ENCODE data around the gene OCLN. TPM values are rescaled to one million over a fixed set of nuclear protein-coding genes. Genes with fewer than 3 reads are reported as not detected.

The OCLN gene
- total and polyA plus RNA-seq, 9 of the 15 experiments (the other 6 are each of a cell fraction or from before 2014, with no cell fraction given) = 0.05 to 0.29 (median 0.15) TPM

- ATAC-seq = no peak
- H3K9me1 ChIP-seq (ENCODE audit: control insufficient read depth, insufficient read depth, low read length) = no peaks in the 10 kb centered on the region
- no peak overlapping the region for H3K27ac ChIP-seq (ENCODE audit: extremely low read depth, low read depth, low read length)
- no peaks in the 10 kb centered on the region for H3K9me3 ChIP-seq (replicated peaks; ENCODE audit: control insufficient read depth, insufficient read depth, low read depth, low read length)
- H4K20me1 ChIP-seq (replicated peaks; ENCODE audit: control insufficient read depth, insufficient read depth, low read length) = no peaks in the 10 kb centered on the region
- H3K79me2 ChIP-seq (ENCODE audit: control insufficient read depth, insufficient read depth, low read length) = no peaks in the 10 kb centered on the region
- BruUV-seq (replicated peaks) = no TSS peak
- ChIA-PET CTCF (ENCODE audit: low intra/inter-chr PET ratio) (no interaction called here), POLR2A (no interaction called here)
- no peak for FAIRE-seq
- DNase-seq (ENCODE audit: extremely low read depth in 1 of 4, low spot score in 3 of 4) = no peak
- intact Hi-C loops (cut with micrococcal nuclease) = no loop called here
- H3K4me1 ChIP-seq (replicated peaks in 1 of 2; ENCODE audit: control insufficient read depth in 2 of 2, insufficient read depth in 2 of 2, low read length in 2 of 2) = no peaks in the 10 kb centered on the region
- no peaks in the 10 kb centered on the region for H3K36me3 ChIP-seq (ENCODE audit: control insufficient read depth, insufficient read depth, low read length)
- no peak overlapping the region for H3K4me3 ChIP-seq
- no peak overlapping the region for H2AFZ ChIP-seq (ENCODE audit: low read depth, low read length)
- in situ Hi-C loops (cut with MboI) = no loop called here
- whole genome bisulfite sequencing (ENCODE audit: insufficient coverage, low coverage, missing lambda C conversion rate) = 26% methylated on average over 7 of the region's 7 CpGs
- no peak overlapping the region for H3K4me2 ChIP-seq (ENCODE audit: insufficient read depth, low read length)
- H3K9ac ChIP-seq (ENCODE audit: insufficient read depth in 1 of 2, low read depth in 2 of 2, low read length in 2 of 2) = no peak overlapping the region
- H3K27me3 ChIP-seq (ENCODE audit: control insufficient read depth in 2 of 2, insufficient read depth in 2 of 2, low read length in 2 of 2) = peaks cover 37 to 45% of the 10 kb centered on the region in 2 experiments
- TF ChIP-seq CEBPG (CRISPR knock-in tag; IDR thresholded peaks at IDR 0.05) (no peak), CEBPG (tag; conservative IDR thresholded peaks at IDR 0.05 in 1 of 2, IDR thresholded peaks at IDR 0.05 in 1 of 2) (peak in 1 of 2 experiments; percentile 41; a peak in 1 of 4 replicates), MYC (IDR thresholded peaks at IDR 0.05; ENCODE audit: low read depth, low read length) (no peak), MYC (CRISPR knock-in tag; IDR thresholded peaks at IDR 0.05; ENCODE audit: borderline replicate concordance, low read depth) (no peak), HIVEP1 (CRISPR knock-in tag; IDR thresholded peaks at IDR 0.05) (no peak), ZNF699 (CRISPR knock-in tag; IDR thresholded peaks at IDR 0.05; ENCODE audit: insufficient replicate concordance) (no peak), RBBP5 (IDR thresholded peaks at IDR 0.05; ENCODE audit: borderline replicate concordance, insufficient read depth, low read length, poor library complexity, severe bottlenecking) (no peak), SRSF9 (IDR thresholded peaks at IDR 0.05; ENCODE audit: borderline replicate concordance, low read depth, low read length) (no peak), E4F1 (CRISPR knock-in tag; IDR thresholded peaks at IDR 0.05; ENCODE audit: borderline replicate concordance) (no peak), ARID3B (CRISPR knock-in tag; IDR thresholded peaks at IDR 0.05; ENCODE audit: borderline replicate concordance) (no peak), CEBPB (tag; IDR thresholded peaks at IDR 0.05) (peak; percentile 30; the same call in 1 of the 2 replicates), NCOA1 (IDR thresholded peaks at IDR 0.05; ENCODE audit: low read depth) (no peak), MAFK (IDR thresholded peaks at IDR 0.05; ENCODE audit: low read length) (no peak), ZKSCAN1 (IDR thresholded peaks at IDR 0.05; ENCODE audit: low read depth, low read length) (no peak), ZNF76 (CRISPR knock-in tag; IDR thresholded peaks at IDR 0.05; ENCODE audit: borderline replicate concordance) (no peak), ZNF24 (IDR thresholded peaks at IDR 0.05) (no peak), U2AF1 (optimal IDR thresholded peaks at IDR 0.05; ENCODE audit: low read depth, low read length) (no peak), FOXM1 (IDR thresholded peaks at IDR 0.05; ENCODE audit: low read depth) (no peak), FOXM1 (CRISPR knock-in tag; IDR thresholded peaks at IDR 0.05; ENCODE audit: low read depth) (no peak), FUS (optimal IDR thresholded peaks at IDR 0.05; ENCODE audit: low read depth, low read length) (no peak)
These were observed 7.7 kb upstream of the OCLN start for GRCh38 chr5:69484891-69485290.

All from K562 (cell line).